Left renal pelvis (tissue), 4 donors: ENCODE measurements around the gene TBX15. TPM values are rescaled to one million over a fixed set of nuclear protein-coding genes. Genes with fewer than 3 reads are reported as not detected.

Source experiments
- polyA plus RNA-seq, 4 donors: library from polyadenylated mRNA; unstranded; fragments of 120-200 nt; gene quantifications; one replicate each; pipeline ENCODE4 v1.2.1, GENCODE V29; 2013; ENCODE audit not compliant: insufficient read length in 4 of 4

TBX15 gene
- polyA plus RNA-seq, 4 donors, result 0.20 to 0.37 (median 0.29) TPM

Other genes with a start within 250 kb of the TBX15 start
- gene WARS2, start 152.3 kb upstream of the TBX15 start, polyA plus RNA-seq, result 10 to 100 TPM; 14.7 to 24.6 (median 20.3) TPM